C4-2B (cell line): ENCODE results near the gene GALNT14.

Source experiments
- H3K27ac ChIP-seq: fragments of 450-650 bp; 2 replicates; pipeline ENCODE4 v1.5.1; 2017
- ZFX ChIP-seq: fragments of 450-650 bp; IDR thresholded peaks from 2 replicates; pipeline ENCODE4 v1.6.1; 2017
- TF ChIP-seq, protein P1 (sequence below): fragments of 450-650 bp; conservative IDR thresholded peaks from 2 replicates; pipeline ENCODE4 v1.5.1; 2017; ENCODE audit warnings: mild to moderate bottlenecking

Gene GALNT14

DNA sequence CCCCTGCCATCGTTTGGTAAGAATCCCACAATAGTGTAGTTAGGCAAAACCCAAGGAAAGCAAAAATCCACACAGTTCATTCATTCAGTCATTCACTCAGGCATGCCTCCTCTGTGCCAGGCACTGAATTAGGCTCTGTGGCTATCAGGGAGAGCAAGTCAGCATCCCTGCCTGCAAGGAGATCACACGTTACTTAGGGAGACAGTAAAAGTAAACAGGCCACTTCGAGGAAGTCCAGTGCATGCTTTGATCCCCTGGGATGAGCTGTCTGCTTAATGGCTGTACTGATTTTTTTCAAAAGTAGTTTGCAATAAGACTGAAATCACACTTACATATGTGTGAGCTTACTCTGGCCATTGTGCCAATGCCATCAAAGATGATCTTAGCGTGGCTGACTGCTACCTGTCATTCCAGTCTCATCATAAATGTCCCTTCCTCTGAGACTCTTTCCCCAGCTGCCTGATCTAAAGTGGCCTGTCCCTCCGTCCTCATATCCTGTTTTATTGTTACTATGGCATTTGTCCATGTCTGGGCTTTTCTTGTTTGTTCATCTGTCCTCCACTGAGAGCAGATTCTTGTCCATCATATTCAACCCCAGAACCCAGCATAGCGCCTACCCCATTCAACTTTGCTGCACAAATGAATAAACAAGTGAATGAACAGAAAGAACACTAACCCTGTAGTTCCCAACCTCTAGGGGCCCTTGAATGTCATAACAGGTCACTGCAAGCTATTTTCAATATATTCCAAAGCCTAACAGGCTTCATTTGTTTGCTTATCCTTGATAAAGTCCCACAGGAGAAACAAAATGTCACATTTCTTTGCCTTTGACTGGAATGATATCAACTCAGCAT is 84.1 kb downstream of the GALNT14 start:
- H3K27ac ChIP-seq: no peak overlapping the region
- TF ChIP-seq ZFX: no peak
- TF ChIP-seq, protein P1, sequence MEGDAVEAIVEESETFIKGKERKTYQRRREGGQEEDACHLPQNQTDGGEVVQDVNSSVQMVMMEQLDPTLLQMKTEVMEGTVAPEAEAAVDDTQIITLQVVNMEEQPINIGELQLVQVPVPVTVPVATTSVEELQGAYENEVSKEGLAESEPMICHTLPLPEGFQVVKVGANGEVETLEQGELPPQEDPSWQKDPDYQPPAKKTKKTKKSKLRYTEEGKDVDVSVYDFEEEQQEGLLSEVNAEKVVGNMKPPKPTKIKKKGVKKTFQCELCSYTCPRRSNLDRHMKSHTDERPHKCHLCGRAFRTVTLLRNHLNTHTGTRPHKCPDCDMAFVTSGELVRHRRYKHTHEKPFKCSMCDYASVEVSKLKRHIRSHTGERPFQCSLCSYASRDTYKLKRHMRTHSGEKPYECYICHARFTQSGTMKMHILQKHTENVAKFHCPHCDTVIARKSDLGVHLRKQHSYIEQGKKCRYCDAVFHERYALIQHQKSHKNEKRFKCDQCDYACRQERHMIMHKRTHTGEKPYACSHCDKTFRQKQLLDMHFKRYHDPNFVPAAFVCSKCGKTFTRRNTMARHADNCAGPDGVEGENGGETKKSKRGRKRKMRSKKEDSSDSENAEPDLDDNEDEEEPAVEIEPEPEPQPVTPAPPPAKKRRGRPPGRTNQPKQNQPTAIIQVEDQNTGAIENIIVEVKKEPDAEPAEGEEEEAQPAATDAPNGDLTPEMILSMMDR: no peak

GRCh38 chr2:31052284-31052683 is 86.0 kb downstream of the GALNT14 start:
- no peak overlapping the region for H3K27ac ChIP-seq
- TF ChIP-seq, protein P1: no peak
- TF ChIP-seq ZFX: no peak

GRCh38 chr2:31051258-31052140 is 86.7 kb downstream of the GALNT14 start:
- no peak for TF ChIP-seq ZFX
- TF ChIP-seq, protein P1: no peak
- H3K27ac ChIP-seq: no peak overlapping the region

GRCh38 chr2:31049916-31050588 is 88.2 kb downstream of the GALNT14 start:
- H3K27ac ChIP-seq: no peak overlapping the region
- no peak for TF ChIP-seq ZFX
- TF ChIP-seq, protein P1: no peak

- H3K27ac ChIP-seq: no peak overlapping the region
- TF ChIP-seq ZFX: no peak
- TF ChIP-seq, protein P1: no peak
These were observed 89.0 kb downstream of the GALNT14 start for GRCh38 chr2:31049264-31049663.

DNA sequence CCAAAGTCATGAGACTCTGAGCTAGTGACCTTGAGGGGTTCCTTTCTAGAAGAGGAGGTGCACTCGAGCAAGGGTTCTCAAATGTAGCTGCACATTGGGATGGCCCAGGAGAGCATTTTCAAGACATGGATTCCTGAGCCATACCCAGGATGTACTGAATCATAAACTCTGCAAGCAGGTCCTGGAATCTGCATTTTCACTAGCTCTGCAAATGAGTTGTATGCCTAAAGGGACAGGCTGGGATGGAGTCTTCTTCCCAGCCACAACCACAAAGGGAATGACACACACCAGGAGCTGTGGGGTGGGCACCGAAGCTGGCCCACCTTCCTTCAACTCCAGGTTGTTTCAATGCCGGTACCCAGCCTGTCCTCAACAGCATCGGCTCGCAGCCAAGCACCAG is 90.6 kb downstream of the GALNT14 start:
- TF ChIP-seq, protein P1: no peak
- no peak for TF ChIP-seq ZFX
- no peak overlapping the region for H3K27ac ChIP-seq
